HEK293 (cell line): ENCODE results near the gene ZFPM1.

Experiments used
- CTCF ChIA-PET: fragments of 350-600 bp; formaldehyde crosslinking; extraction: SDS; loops from one replicate; lab custom pipeline; 2021; ENCODE audit warnings: antibody characterized with exemption; lab: Yijun Ruan, JAX
- POLR2A ChIA-PET: fragments of 300-600 bp; formaldehyde crosslinking; extraction: SDS; loops from one replicate; lab custom pipeline; 2020; ENCODE audit warnings: antibody characterized with exemption, inconsistent platforms; lab: Yijun Ruan, JAX
- H3K27ac ChIP-seq: fragments of 200-500 bp; sonication (Bioruptor generic); 2 replicates; pipeline ENCODE4 v1.5.1; 2014; ENCODE audit warnings: low read depth, low read length, control low read depth, inconsistent platforms; ENCODE audit errors: extremely low read depth
- H3K36me3 ChIP-seq, 2 experiments: fragments of 200-500 bp in 1 of 2; sonication (Bioruptor generic) in 1 of 2; 1 replicate in 1 of 2; 2 replicates in 1 of 2; pipeline ENCODE4 v1.5.1; 2014 to 2017; ENCODE audit warnings: inconsistent platforms in 2 of 2, low read length in 2 of 2; ENCODE audit not compliant: control insufficient read depth in 2 of 2, insufficient read depth in 1 of 2
- H3K4me1 ChIP-seq: fragments of 200-500 bp; sonication (Bioruptor generic); 2 replicates; pipeline ENCODE4 v1.5.1; 2014; ENCODE audit warnings: mild to moderate bottlenecking, low read length, inconsistent platforms; ENCODE audit not compliant: control insufficient read depth, insufficient read depth
- H3K4me3 ChIP-seq: 2 replicates; pipeline ENCODE4 v1.5.1; 2011; ENCODE audit warnings: low read depth, mild to moderate bottlenecking, control low read depth, low read length, moderate library complexity
- H3K9me3 ChIP-seq: fragments of 200-500 bp; sonication (Bioruptor generic); 2 replicates; pipeline ENCODE4 v1.5.1; 2014; ENCODE audit warnings: low read depth, low read length, inconsistent platforms; ENCODE audit not compliant: control insufficient read depth, insufficient read depth
- BCL11A ChIP-seq: fragments of 450-650 bp; formaldehyde crosslinking; IDR thresholded peaks from 2 replicates; pipeline ENCODE4 v1.5.1; 2016; ENCODE audit warnings: low read depth, missing biosample characterization, missing genetic modification characterization
- HOXD13 ChIP-seq: sonication (generic); formaldehyde crosslinking; IDR thresholded peaks from 2 replicates; pipeline ENCODE4 v1.8.0; 2022; ENCODE audit warnings: missing genetic modification reagents, borderline replicate concordance
- MEIS1 ChIP-seq: sonication (generic); formaldehyde crosslinking; IDR thresholded peaks from 2 replicates; pipeline ENCODE4 v1.8.1; 2022; ENCODE audit warnings: missing genetic modification reagents, mild to moderate bottlenecking, borderline replicate concordance
- PRDM1 ChIP-seq: fragments of 450-650 bp; formaldehyde crosslinking; IDR thresholded peaks from 2 replicates; pipeline ENCODE4; 2016; ENCODE audit warnings: missing biosample characterization, missing genetic modification characterization
- PRDM2 ChIP-seq: fragments of 450-650 bp; formaldehyde crosslinking; IDR thresholded peaks from 2 replicates; pipeline ENCODE4 v1.5.1; 2016; ENCODE audit warnings: missing biosample characterization, missing genetic modification characterization, borderline replicate concordance
- REST ChIP-seq: fragments of 450-650 bp; formaldehyde crosslinking; IDR thresholded peaks from 2 replicates; pipeline ENCODE4 v1.5.1; 2016; ENCODE audit warnings: missing biosample characterization, missing genetic modification characterization
- ZBTB11 ChIP-seq: fragments of 450-650 bp; formaldehyde crosslinking; conservative IDR thresholded peaks from 2 replicates; pipeline ENCODE4 v1.5.1; 2016; ENCODE audit warnings: low read depth, missing biosample characterization, missing genetic modification characterization
- ZBTB21 ChIP-seq: fragments of 450-650 bp; formaldehyde crosslinking; IDR thresholded peaks from 2 replicates; pipeline ENCODE4 v1.5.1; 2017; ENCODE audit warnings: missing biosample characterization, missing genetic modification characterization
- ZIC2 ChIP-seq: fragments of 450-650 bp; formaldehyde crosslinking; IDR thresholded peaks from 2 replicates; pipeline ENCODE4 v1.5.1; 2016; ENCODE audit warnings: missing biosample characterization, missing genetic modification characterization
- ZNF140 ChIP-seq: fragments of 450-650 bp; formaldehyde crosslinking; IDR thresholded peaks from 2 replicates; pipeline ENCODE4 v1.5.1; 2016; ENCODE audit warnings: missing biosample characterization, missing genetic modification characterization
- ZNF175 ChIP-seq: fragments of 450-650 bp; formaldehyde crosslinking; IDR thresholded peaks from 2 replicates; pipeline ENCODE4 v1.5.1; 2016; ENCODE audit warnings: missing biosample characterization, missing genetic modification characterization
- ZNF274 ChIP-seq, 2 experiments: fragments of 200-500 bp in 1 of 2; fragments of 450-650 bp in 1 of 2; sonication (Bioruptor generic) in 1 of 2; formaldehyde crosslinking in 1 of 2; IDR thresholded peaks; 2 replicates each; pipeline versions ENCODE4 v1.5.1 to v1.6.1; 2014 to 2016; ENCODE audit warnings: borderline replicate concordance in 1 of 2, inconsistent platforms in 1 of 2, low read length in 1 of 2, missing biosample characterization in 1 of 2, missing genetic modification characterization in 1 of 2
- ZNF280C ChIP-seq: fragments of 450-650 bp; formaldehyde crosslinking; IDR thresholded peaks from 2 replicates; pipeline ENCODE4 v1.5.1; 2016; ENCODE audit warnings: missing biosample characterization, missing genetic modification characterization
- ZNF350 ChIP-seq: fragments of 450-650 bp; formaldehyde crosslinking; IDR thresholded peaks from 2 replicates; pipeline ENCODE4 v1.5.0; 2017; ENCODE audit warnings: missing biosample characterization, mild to moderate bottlenecking, missing genetic modification characterization
- ZNF514 ChIP-seq: fragments of 450-650 bp; formaldehyde crosslinking; IDR thresholded peaks from 2 replicates; pipeline ENCODE4 v1.5.1; 2016; ENCODE audit warnings: missing biosample characterization, missing genetic modification characterization
- ZNF785 ChIP-seq: fragments of 450-650 bp; formaldehyde crosslinking; IDR thresholded peaks from 2 replicates; pipeline ENCODE4 v1.5.1; 2016; ENCODE audit warnings: missing biosample characterization, missing genetic modification characterization
- ZNF843 ChIP-seq: fragments of 450-650 bp; formaldehyde crosslinking; IDR thresholded peaks from 2 replicates; pipeline ENCODE4 v1.5.1; 2016; ENCODE audit warnings: missing biosample characterization, missing genetic modification characterization
- ZSCAN23 ChIP-seq: fragments of 450-650 bp; formaldehyde crosslinking; IDR thresholded peaks from 2 replicates; pipeline ENCODE4 v1.5.1; 2016; ENCODE audit warnings: missing biosample characterization, missing genetic modification characterization
- TF ChIP-seq, protein P1 (sequence below): fragments of 450-650 bp; formaldehyde crosslinking; IDR thresholded peaks from 2 replicates; pipeline ENCODE4 v1.5.1; 2017; ENCODE audit warnings: missing biosample characterization, mild to moderate bottlenecking, missing genetic modification characterization, moderate library complexity

Gene ZFPM1

DNA sequence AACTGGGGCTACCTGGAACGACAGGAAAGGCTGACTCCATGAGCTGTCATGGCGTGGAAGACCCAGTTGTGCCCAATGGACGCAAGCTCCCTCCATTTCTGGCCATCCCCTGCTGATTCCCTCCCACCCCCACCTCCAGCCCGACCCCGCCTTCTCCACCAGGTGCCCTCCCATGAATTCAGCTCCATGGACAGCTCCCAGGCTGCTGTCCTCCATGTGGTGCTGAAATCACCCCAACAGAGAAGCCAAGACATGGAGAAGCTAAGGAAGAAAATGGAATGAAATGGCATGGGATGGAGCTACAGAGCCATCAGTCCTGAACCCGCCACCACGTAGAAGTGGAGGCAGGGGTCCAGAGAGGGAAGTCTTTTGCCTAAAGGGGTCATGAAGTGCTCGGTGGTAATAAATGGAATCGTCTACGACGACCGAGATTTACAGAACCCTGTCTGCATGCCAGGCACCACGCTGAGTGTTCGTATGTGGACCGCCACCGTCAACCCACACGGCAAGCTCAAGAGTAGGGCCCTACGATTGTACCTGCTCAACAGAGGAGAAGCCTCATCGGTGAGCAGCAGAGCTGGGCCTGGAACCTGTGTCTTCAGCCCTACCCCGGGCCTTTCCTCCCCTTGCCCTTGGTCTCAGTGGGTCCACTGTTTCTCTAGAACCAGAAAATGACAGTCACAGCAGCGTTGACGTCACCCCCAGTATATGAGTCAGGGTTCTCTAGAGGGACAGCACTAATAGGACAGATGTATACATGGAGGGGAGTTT is 107.8 kb downstream of the ZFPM1 start:
- H3K4me1 ChIP-seq: no peaks in the 10 kb centered on the region
- no peak overlapping the region for H3K4me3 ChIP-seq
- ChIA-PET POLR2A (interaction anchor here (0.6 to 1.5 kb wide), 3 partner anchors 9 to 31 kb away, joined by 3 to 6 read pairs (median 4); partner anchors contain the start of gene ZC3H18), CTCF (interaction anchor here (0.6 to 1.4 kb wide), 5 partner anchors 9 to 193 kb away, joined by 3 to 5 read pairs (median 3); partner anchors contain the start of gene ZC3H18)
- no peaks in the 10 kb centered on the region for H3K9me3 ChIP-seq
- no peaks in the 10 kb centered on the region for H3K36me3 ChIP-seq
- no peak overlapping the region for H3K27ac ChIP-seq
- TF ChIP-seq ZSCAN23 (tag by site-specific recombination) (no peak), MEIS1 (0 out of 2 replicates have a peak, but pooled peaks have one; percentile 53), ZNF140 (no peak), ZNF785 (tag by site-specific recombination) (no peak), ZBTB11 (tag by site-specific recombination) (no peak), ZNF843 (no peak), HOXD13 (CRISPR knock-in tag) (peak; percentile 57; the same call in 1 of the 2 replicates), ZNF280C (tag by site-specific recombination) (no peak), BCL11A (tag by site-specific recombination) (no peak), ZIC2 (no peak), ZBTB21 (tag by site-specific recombination) (no peak), ZNF350 (no peak), ZNF514 (tag by site-specific recombination) (no peak), PRDM1 (no peak), ZNF175 (tag by site-specific recombination) (no peak), ZNF274 (IDR thresholded peaks at IDR 0.05; ENCODE audit: low read length) (no peak), ZNF274 (tag by site-specific recombination; IDR thresholded peaks at IDR 0.05; ENCODE audit: borderline replicate concordance) (no peak), PRDM2 (tag by site-specific recombination) (no peak), REST (tag by site-specific recombination) (peak; percentile 99)
- TF ChIP-seq, protein P1, sequence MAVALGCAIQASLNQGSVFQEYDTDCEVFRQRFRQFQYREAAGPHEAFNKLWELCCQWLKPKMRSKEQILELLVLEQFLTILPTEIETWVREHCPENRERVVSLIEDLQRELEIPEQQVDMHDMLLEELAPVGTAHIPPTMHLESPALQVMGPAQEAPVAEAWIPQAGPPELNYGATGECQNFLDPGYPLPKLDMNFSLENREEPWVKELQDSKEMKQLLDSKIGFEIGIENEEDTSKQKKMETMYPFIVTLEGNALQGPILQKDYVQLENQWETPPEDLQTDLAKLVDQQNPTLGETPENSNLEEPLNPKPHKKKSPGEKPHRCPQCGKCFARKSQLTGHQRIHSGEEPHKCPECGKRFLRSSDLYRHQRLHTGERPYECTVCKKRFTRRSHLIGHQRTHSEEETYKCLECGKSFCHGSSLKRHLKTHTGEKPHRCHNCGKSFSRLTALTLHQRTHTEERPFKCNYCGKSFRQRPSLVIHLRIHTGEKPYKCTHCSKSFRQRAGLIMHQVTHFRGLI (tag by site-specific recombination): no peak
